Melanocyte of skin (primary cell): Measurements from ENCODE around the gene NTNG2. TPM values are rescaled to one million over a fixed set of nuclear protein-coding genes. Genes with fewer than 3 reads are reported as not detected.

Experiments used
- total RNA-seq, 2 donors: library from RNA; depleted of rRNA; stranded (reverse); fragments of >200 nt; gene quantifications; 2 replicates each; pipeline ENCODE4 v1.2.3, GENCODE V29; 2012

The NTNG2 gene, protein sequence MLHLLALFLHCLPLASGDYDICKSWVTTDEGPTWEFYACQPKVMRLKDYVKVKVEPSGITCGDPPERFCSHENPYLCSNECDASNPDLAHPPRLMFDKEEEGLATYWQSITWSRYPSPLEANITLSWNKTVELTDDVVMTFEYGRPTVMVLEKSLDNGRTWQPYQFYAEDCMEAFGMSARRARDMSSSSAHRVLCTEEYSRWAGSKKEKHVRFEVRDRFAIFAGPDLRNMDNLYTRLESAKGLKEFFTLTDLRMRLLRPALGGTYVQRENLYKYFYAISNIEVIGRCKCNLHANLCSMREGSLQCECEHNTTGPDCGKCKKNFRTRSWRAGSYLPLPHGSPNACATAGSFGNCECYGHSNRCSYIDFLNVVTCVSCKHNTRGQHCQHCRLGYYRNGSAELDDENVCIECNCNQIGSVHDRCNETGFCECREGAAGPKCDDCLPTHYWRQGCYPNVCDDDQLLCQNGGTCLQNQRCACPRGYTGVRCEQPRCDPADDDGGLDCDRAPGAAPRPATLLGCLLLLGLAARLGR
- 1 to 10 TPM in 1 of 2 donors, under 1 TPM in 1; 0.67 to 4.5 TPM for total RNA-seq

GRCh38 chr9:132161743-132162184 is at the start of gene NTNG2:
TSS of gene NTNG2 (plus strand) at chr9:132162058. CDS start at chr9:132166832, 4,774 bp downstream.

Other genes with a start within 250 kb of the NTNG2 start
- gene MED27, start 82.2 kb upstream of the NTNG2 start, total RNA-seq = 10 to 100 TPM; 20.0 to 37.3 TPM
- gene SETX, start 192.9 kb downstream of the NTNG2 start, total RNA-seq = 10 to 100 TPM; 70.6 to 81.9 TPM
- gene TTF1, start 244.8 kb downstream of the NTNG2 start, total RNA-seq = 1 to 10 TPM; 4.5 to 7.0 TPM
- not detected for gene CFAP77, start 248.2 kb downstream of the NTNG2 start, total RNA-seq